Adrenal gland (tissue), 12 donors: Measurements from ENCODE around the gene ATP6V1C2. TPM values are rescaled to one million over a fixed set of nuclear protein-coding genes. Genes with fewer than 3 reads are reported as not detected.

Source experiments
- DNase-seq, 7 donors: peaks; one replicate each; pipeline ENCODE4 v3.0.0-alpha.2; 2019 to 2020
- H3K27ac ChIP-seq, 5 donors: fragments of 200-600 bp; sonication (generic) in 4 of 5; 1 replicate in 3 of 5; 2 replicates in 2 of 5; pipeline versions ENCODE4 v1.5.1 to v1.8.0; 2016 to 2020; ENCODE audit warnings: mild to moderate bottlenecking in 1 of 5
- H3K27me3 ChIP-seq: fragments of 200-600 bp; 2 replicates; pipeline ENCODE4 v1.8.0; 2021
- H3K36me3 ChIP-seq, 2 donors: fragments of 200-600 bp; replicated peaks in 1 of 2; 1 replicate in 1 of 2; 2 replicates in 1 of 2; pipeline versions ENCODE4 v1.5.1 to v1.8.0; 2018 to 2022
- H3K4me1 ChIP-seq, 2 donors: fragments of 200-600 bp; replicated peaks in 1 of 2; 1 replicate in 1 of 2; 2 replicates in 1 of 2; pipeline versions ENCODE4 v1.5.1 to v1.8.0; 2018 to 2021
- H3K4me3 ChIP-seq, 4 donors: fragments of 200-600 bp; sonication (generic) in 3 of 4; one replicate each; pipeline ENCODE4 v1.5.1; 2016 to 2018
- H3K9me3 ChIP-seq, 3 donors: fragments of 200-600 bp; sonication (generic) in 1 of 3; replicated peaks in 1 of 3; 1 replicate in 2 of 3; 2 replicates in 1 of 3; pipeline versions ENCODE4 v1.5.1 to v1.8.0; 2016 to 2021
- POLR2A ChIP-seq, 2 donors: fragments of 450-650 bp; IDR thresholded peaks; one replicate each; pipeline ENCODE4 v1.6.1; 2017; ENCODE audit warnings: antibody characterized with exemption in 2 of 2, mild to moderate bottlenecking in 2 of 2, moderate library complexity in 1 of 2
- WGBS, 4 donors: extraction: QIAGEN DNeasy Blood & Tissue Kit in 2 of 4; methylation state at CpG; one replicate each; pipeline versions ENCODE4 v1.1.5 to v1.1.7; 2013 to 2017; 5-methylcytosine and 5-hydroxymethylcytosine counted together
- intact Hi-C, 2 donors: fragments of 100-400 bp; cut with DNase I; formaldehyde crosslinking; loops; one replicate each; pipeline versions ENCODE4 v1.14.1 to v1.15.0; 2022 to 2023
- polyA plus RNA-seq, 3 donors: library from polyadenylated mRNA; stranded (reverse); fragments of 200-250 nt in 2 of 3; fragments of 350-450 nt in 1 of 3; fragmentation: Illumina TruSeq in 1 of 3; extraction: RNeasy Lipid Tissue Mini Kit (QIAGEN cat#74804) in 1 of 3; gene quantifications; one replicate each; pipeline ENCODE4 v1.2.3, GENCODE V29; 2013 to 2014
- total RNA-seq, 9 donors: library from RNA; depleted of rRNA in 4 of 9; stranded (reverse); fragments of >200 nt in 4 of 9; fragments of 120-200 nt in 1 of 9; fragmentation: NEBNext Ultra II Directional in 1 of 9; extraction: Animal tissue kit (Norgen Biotek cat#: 25700) in 1 of 9; gene quantifications; one replicate each; pipeline versions ENCODE4 v1.1.0 to v1.2.4, GENCODE V29; 2013 to 2023
- TF ChIP-seq, protein P1 (sequence below), 6 experiments: fragments of 450-650 bp in 4 of 6; fragments of 200-600 bp in 2 of 6; sonication (generic) in 1 of 6; IDR thresholded peaks; 1 replicate in 5 of 6; 2 replicates in 1 of 6; pipeline versions ENCODE4 v1.5.1 to v1.8.0; 2016 to 2021; ENCODE audit warnings: antibody characterized with exemption in 6 of 6, mild to moderate bottlenecking in 2 of 6, moderate library complexity in 1 of 6
- donor health status: healthy with polysubstance abuse.
- donor health status: Bipolar disorder and iron deficiency.
- donor health status: DM: yes; HTN: yes; CAD: no.
- donor health status: DM: no; HTN: no; CAD: no.
- donor health status: DM: no; HTN: no; CAD: no.
- donor health status: DM: yes; HTN: yes; CAD: no.

Gene ATP6V1C2
- total and polyA plus RNA-seq, 12 donors: 0.14 to 7.7 (median 0.94) TPM; not detected in 1

DNA sequence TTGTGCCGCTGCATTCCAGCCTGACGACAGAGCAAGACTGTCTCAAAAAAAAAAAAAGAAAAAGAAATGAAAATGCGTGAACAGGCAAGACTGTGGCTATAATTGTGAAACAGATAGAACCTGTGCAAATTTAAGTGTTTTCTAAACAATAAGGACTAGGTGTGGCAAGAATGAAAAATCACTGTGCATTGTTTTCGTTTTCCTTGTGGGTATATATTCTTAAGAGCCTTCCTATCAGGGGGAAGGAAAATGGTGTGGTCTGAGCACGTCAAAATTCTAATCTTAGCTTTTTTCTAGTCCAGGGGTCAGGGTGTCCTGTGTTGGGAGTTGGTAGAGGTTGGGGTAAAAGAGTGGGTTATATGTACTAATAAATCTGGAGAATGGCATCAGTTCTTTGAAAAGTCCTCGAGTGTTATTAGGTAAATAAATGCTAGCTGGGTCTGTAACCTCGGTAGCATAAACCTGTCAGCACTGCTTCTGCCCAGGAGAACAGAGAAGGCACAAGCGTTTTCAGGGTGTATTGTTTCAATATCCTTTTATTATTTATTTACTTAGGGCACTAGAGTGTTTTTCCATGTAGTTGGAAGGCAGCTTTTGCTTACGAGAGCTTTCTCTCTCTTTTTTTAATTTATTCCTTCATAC, 11.6 kb downstream of the ATP6V1C2 start:
- Histone ChIP-seq H3K27me3 (no peaks in the 10 kb centered on the region), H3K27ac (no peak overlapping the region), H3K36me3 (no peaks in the 10 kb centered on the region), H3K9me3 (no peaks in the 10 kb centered on the region), H3K4me3 (no peak overlapping the region), H3K4me1 (no peaks in the 10 kb centered on the region)
- intact Hi-C loops: no loop called here
- no peak for DNase-seq
- 52 to 67% (median 59%) methylated on average over 9 of the region's 9 CpGs for WGBS, 4 donors
- no peak for TF ChIP-seq POLR2A (IDR thresholded peaks at IDR 0.05)
- TF ChIP-seq, protein P1, sequence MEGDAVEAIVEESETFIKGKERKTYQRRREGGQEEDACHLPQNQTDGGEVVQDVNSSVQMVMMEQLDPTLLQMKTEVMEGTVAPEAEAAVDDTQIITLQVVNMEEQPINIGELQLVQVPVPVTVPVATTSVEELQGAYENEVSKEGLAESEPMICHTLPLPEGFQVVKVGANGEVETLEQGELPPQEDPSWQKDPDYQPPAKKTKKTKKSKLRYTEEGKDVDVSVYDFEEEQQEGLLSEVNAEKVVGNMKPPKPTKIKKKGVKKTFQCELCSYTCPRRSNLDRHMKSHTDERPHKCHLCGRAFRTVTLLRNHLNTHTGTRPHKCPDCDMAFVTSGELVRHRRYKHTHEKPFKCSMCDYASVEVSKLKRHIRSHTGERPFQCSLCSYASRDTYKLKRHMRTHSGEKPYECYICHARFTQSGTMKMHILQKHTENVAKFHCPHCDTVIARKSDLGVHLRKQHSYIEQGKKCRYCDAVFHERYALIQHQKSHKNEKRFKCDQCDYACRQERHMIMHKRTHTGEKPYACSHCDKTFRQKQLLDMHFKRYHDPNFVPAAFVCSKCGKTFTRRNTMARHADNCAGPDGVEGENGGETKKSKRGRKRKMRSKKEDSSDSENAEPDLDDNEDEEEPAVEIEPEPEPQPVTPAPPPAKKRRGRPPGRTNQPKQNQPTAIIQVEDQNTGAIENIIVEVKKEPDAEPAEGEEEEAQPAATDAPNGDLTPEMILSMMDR (IDR thresholded peaks at IDR 0.05): no peak

DNA sequence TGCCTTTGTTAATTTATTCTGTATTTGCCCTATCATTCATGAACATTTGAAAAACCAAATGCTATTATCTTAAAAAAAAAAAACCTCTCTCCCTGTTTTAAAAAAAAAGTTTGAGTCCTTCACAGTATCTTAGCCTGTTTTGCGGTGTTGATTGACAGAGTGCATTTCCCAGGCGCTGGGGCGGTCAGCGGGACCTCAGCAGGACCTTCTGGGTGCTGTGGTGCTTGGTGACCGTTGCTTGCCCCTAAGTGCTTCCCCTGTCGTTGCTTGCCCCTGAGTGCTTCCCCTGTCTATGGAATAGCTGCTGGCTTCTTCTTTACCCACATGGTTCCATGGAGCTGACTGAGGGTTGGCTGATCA, 12.1 kb downstream of the ATP6V1C2 start:
- Histone ChIP-seq H3K4me1 (no peaks in the 10 kb centered on the region), H3K27ac (no peak overlapping the region), H3K9me3 (no peaks in the 10 kb centered on the region), H3K4me3 (no peak overlapping the region), H3K27me3 (no peaks in the 10 kb centered on the region), H3K36me3 (no peaks in the 10 kb centered on the region)
- TF ChIP-seq, protein P1 (IDR thresholded peaks at IDR 0.05): no peak
- no peak for TF ChIP-seq POLR2A (IDR thresholded peaks at IDR 0.05)
- WGBS, 4 donors: 62 to 70% (median 67%) methylated on average over 6 of the region's 6 CpGs
- intact Hi-C loops: no loop called here
- DNase-seq: no peak

DNA sequence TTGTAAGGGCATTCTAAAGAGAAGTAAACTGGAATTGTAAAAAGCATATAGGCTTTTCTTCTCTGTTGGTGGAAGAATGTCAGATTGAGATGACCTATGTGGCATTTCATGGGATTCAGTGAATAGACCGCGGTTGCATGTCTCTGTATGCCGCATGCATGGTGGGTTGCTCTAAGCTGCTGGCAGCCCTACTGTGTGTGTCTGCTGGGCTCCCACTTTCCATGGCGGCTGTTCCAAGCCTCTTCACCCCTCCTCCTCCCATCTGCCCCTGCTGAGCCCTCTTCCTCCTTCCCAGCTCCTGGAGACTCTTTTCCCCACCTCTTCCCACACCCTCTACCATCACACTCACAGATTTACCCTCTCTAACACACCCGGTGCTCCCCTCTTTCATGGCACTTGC, 12.6 kb downstream of the ATP6V1C2 start:
- Histone ChIP-seq H3K36me3 (no peaks in the 10 kb centered on the region), H3K9me3 (no peaks in the 10 kb centered on the region), H3K4me1 (no peaks in the 10 kb centered on the region), H3K4me3 (no peak overlapping the region), H3K27me3 (no peaks in the 10 kb centered on the region), H3K27ac (no peak overlapping the region)
- intact Hi-C loops: no loop called here
- TF ChIP-seq, protein P1 (IDR thresholded peaks at IDR 0.05): no peak
- TF ChIP-seq POLR2A (IDR thresholded peaks at IDR 0.05): no peak
- DNase-seq: no peak
- 80 to 95% (median 88%) methylated on average over 5 of the region's 5 CpGs for WGBS, 4 donors

DNA sequence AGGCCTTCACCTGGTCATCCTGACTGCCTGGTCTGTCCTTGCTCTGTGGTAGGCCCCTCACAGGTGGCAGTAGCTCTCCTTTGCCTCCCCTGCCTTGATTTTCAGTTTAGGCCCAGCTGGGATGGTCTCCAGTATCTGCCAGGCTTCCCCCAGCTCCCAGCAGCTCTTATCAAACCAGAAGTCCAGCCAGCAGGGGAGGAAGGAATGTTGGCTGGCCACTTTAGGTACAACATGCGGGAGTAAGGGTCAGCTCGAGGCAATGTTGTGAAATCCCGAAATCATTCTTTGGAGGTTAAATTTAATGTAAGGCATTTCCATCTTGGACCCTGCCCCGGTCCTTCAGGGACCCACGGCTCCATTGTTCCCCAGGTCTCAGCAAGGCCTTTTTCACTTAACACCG, 16.8 kb downstream of the ATP6V1C2 start:
- Histone ChIP-seq H3K4me1 (no peaks in the 10 kb centered on the region), H3K27ac (no peak overlapping the region), H3K27me3 (no peaks in the 10 kb centered on the region), H3K4me3 (no peak overlapping the region), H3K9me3 (no peaks in the 10 kb centered on the region), H3K36me3 (no peaks in the 10 kb centered on the region)
- TF ChIP-seq POLR2A (IDR thresholded peaks at IDR 0.05): no peak
- TF ChIP-seq, protein P1 (IDR thresholded peaks at IDR 0.05): no peak
- intact Hi-C loops: no loop called here
- no peak for DNase-seq
- WGBS, 4 donors: 91 to 94% (median 93%) methylated on average over 6 of the region's 6 CpGs
